GM12878 (cell line): ENCODE measurements around the gene SYNRG. TPM values are rescaled to one million over a fixed set of nuclear protein-coding genes. Genes with fewer than 3 reads are reported as not detected.

Source experiments
- ATAC-seq: fragments of 200-7000 bp; cut with Tn5 transposase; 3 replicates; pipeline ENCODE4 v1.9.1; 2020; ENCODE audit warnings: mild to moderate bottlenecking, moderate library complexity
- BruUV-seq: library from RNA; stranded (reverse); fragments of 400-500 nt; replicated peaks from 2 replicates; lab custom pipeline; 2021; lab: Mats Ljungman, UMichigan
- CTCF ChIA-PET: fragments of 300-600 bp; sonication (Branson Sonifier 250); formaldehyde crosslinking; extraction: SDS; loops from one replicate; lab custom pipeline; 2021; ENCODE audit warnings: inconsistent platforms; lab: Yijun Ruan, JAX
- POLR2A ChIA-PET: fragments of 350-600 bp; formaldehyde crosslinking; extraction: SDS; loops from one replicate; lab custom pipeline; 2021; ENCODE audit warnings: inconsistent platforms; lab: Charles Lee
- RAD21 ChIA-PET: fragments of 300-600 bp; sonication (Branson Sonifier 250); formaldehyde crosslinking; loops from one replicate; lab custom pipeline; 2023; ENCODE audit warnings: antibody characterized with exemption; ENCODE audit not compliant: unreplicated experiment; lab: Charles Lee
- SMC1A ChIA-PET: fragments of 300-600 bp; sonication (Branson Sonifier 250); formaldehyde crosslinking; loops from one replicate; lab custom pipeline; 2023; ENCODE audit not compliant: unreplicated experiment, uncharacterized antibody; lab: Charles Lee
- DNase-seq: peaks from one replicate; pipeline ENCODE4 v3.0.0-alpha.2; 2011; ENCODE audit warnings: low read depth, low spot score
- FAIRE-seq: peaks from 3 replicates; lab custom pipeline; 2011; peaks lifted over from hg19 to GRCh38; lab: Jason Lieb, UNC
- H2AFZ ChIP-seq: 2 replicates; pipeline ENCODE4 v1.6.0; 2011; ENCODE audit warnings: low read depth, low read length, control low read depth; ENCODE audit not compliant: control insufficient read depth
- H3K27ac ChIP-seq: 2 replicates; pipeline ENCODE4 v1.5.1; 2011; ENCODE audit warnings: control low read depth; ENCODE audit not compliant: control insufficient read depth, insufficient read depth
- H3K27me3 ChIP-seq, 2 experiments: replicated peaks in 1 of 2; 2 replicates each; pipeline versions ENCODE4 v1.6.0 to v1.6.1; 2011; ENCODE audit warnings: low read length in 1 of 2; ENCODE audit not compliant: control insufficient read depth in 2 of 2, insufficient read depth in 2 of 2
- H3K36me3 ChIP-seq, 2 experiments: 2 replicates each; pipeline ENCODE4 v1.5.1; 2011; ENCODE audit warnings: low read length in 1 of 2; ENCODE audit not compliant: control insufficient read depth in 2 of 2, insufficient read depth in 2 of 2
- H3K4me1 ChIP-seq: 2 replicates; pipeline ENCODE4 v1.6.1; 2011; ENCODE audit warnings: mild to moderate bottlenecking, low read length, moderate library complexity, mixed read lengths; ENCODE audit not compliant: control insufficient read depth, insufficient read depth
- H3K4me2 ChIP-seq: 2 replicates; pipeline ENCODE4 v1.6.0; 2011; ENCODE audit warnings: control low read depth; ENCODE audit not compliant: control insufficient read depth, insufficient read depth
- H3K4me3 ChIP-seq: fragments of 200-600 bp; sonication (generic); 2 replicates; pipeline ENCODE4 v1.5.1; 2016
- H3K79me2 ChIP-seq: 2 replicates; pipeline ENCODE4 v1.6.0; 2011; ENCODE audit warnings: low read length; ENCODE audit not compliant: control insufficient read depth, insufficient read depth
- H3K9ac ChIP-seq: 2 replicates; pipeline ENCODE4 v1.8.0; 2011; ENCODE audit warnings: low read length, control low read depth, mixed read lengths; ENCODE audit not compliant: control insufficient read depth, insufficient read depth
- H3K9me3 ChIP-seq: replicated peaks from 3 replicates; pipeline ENCODE4 v1.5.1; 2011; ENCODE audit warnings: mild to moderate bottlenecking, low read length; ENCODE audit not compliant: control insufficient read depth, insufficient read depth
- H4K20me1 ChIP-seq: 2 replicates; pipeline ENCODE4 v1.6.0; 2011; ENCODE audit not compliant: control insufficient read depth, insufficient read depth
- ATF7 ChIP-seq: fragments of 450-650 bp; IDR thresholded peaks from 2 replicates; pipeline ENCODE4 v1.6.1; 2016; ENCODE audit warnings: low read depth, mild to moderate bottlenecking
- BRCA1 ChIP-seq: IDR thresholded peaks from 2 replicates; pipeline ENCODE4 v1.6.1; 2011; ENCODE audit warnings: low read depth, low read length, improper control_type of control experiment
- CEBPB ChIP-seq, 2 experiments: fragments of 150-350 bp in 1 of 2; IDR thresholded peaks; 2 replicates each; pipeline ENCODE4 v1.6.1; 2012 to 2014; ENCODE audit warnings: low read depth in 2 of 2, low read length in 2 of 2, borderline replicate concordance in 1 of 2, inconsistent platforms in 1 of 2
- CREM ChIP-seq: IDR thresholded peaks from 2 replicates; pipeline ENCODE4 v1.6.1; 2014; ENCODE audit warnings: antibody characterized with exemption, low read depth
- FOXK2 ChIP-seq: fragments of 450-650 bp; IDR thresholded peaks from 2 replicates; pipeline ENCODE4 v1.6.1; 2017; ENCODE audit warnings: mild to moderate bottlenecking, moderate library complexity
- HDAC6 ChIP-seq: fragments of 200-600 bp; sonication (generic); IDR thresholded peaks from one replicate; pipeline ENCODE4 v1.8.0; 2017; ENCODE audit warnings: antibody characterized with exemption; ENCODE audit not compliant: unreplicated experiment
- IRF3 ChIP-seq: fragments of 450-650 bp; IDR thresholded peaks from 2 replicates; pipeline ENCODE4 v1.6.1; 2014; ENCODE audit warnings: mild to moderate bottlenecking
- MAX ChIP-seq: IDR thresholded peaks from 2 replicates; pipeline ENCODE4 v1.6.1; 2012; ENCODE audit warnings: low read depth, low read length, improper control_type of control experiment
- RFX5 ChIP-seq: IDR thresholded peaks from 2 replicates; pipeline ENCODE4 v1.6.1; 2011; ENCODE audit warnings: low read depth, low read length, improper control_type of control experiment
- SMC3 ChIP-seq: IDR thresholded peaks from 2 replicates; pipeline ENCODE4 v1.6.1; 2011; ENCODE audit warnings: low read length, improper control_type of control experiment, borderline replicate concordance
- TARDBP ChIP-seq: IDR thresholded peaks from 2 replicates; pipeline ENCODE4 v1.6.1; 2016; ENCODE audit warnings: borderline replicate concordance
- TBL1XR1 ChIP-seq: IDR thresholded peaks from 2 replicates; pipeline ENCODE4 v1.6.1; 2012; ENCODE audit warnings: low read depth, low read length, improper control_type of control experiment
- ZBED1 ChIP-seq: IDR thresholded peaks from 2 replicates; pipeline ENCODE4 v1.6.1; 2016; ENCODE audit warnings: borderline replicate concordance
- ZBTB33 ChIP-seq: fragments of 450-650 bp; IDR thresholded peaks from 2 replicates; pipeline ENCODE4 v1.6.1; 2017; ENCODE audit warnings: mild to moderate bottlenecking
- ZNF207 ChIP-seq: fragments of 450-650 bp; IDR thresholded peaks from 2 replicates; pipeline ENCODE4 v1.6.1; 2014; ENCODE audit warnings: antibody characterized with exemption, mild to moderate bottlenecking, borderline replicate concordance
- WGBS: methylation state at CpG from one replicate; pipeline ENCODE4 v1.1.6; 2016; ENCODE audit warnings: low lambda C conversion rate; ENCODE audit not compliant: insufficient replicate concordance, insufficient coverage; ENCODE audit errors: missing lambda C conversion rate; 5-methylcytosine and 5-hydroxymethylcytosine counted together
- in situ Hi-C: fragments of 300-500 bp; cut with MboI; formaldehyde crosslinking; loops from 9 replicates; pipeline ENCODE4 v1.14.3; 2018; ENCODE audit warnings: mixed read lengths
- intact Hi-C: fragments of 100-400 bp; cut with micrococcal nuclease; formaldehyde crosslinking; loops from one replicate; pipeline ENCODE4 v1.14.2; 2022; ENCODE audit not compliant: unreplicated experiment
- polyA plus RNA-seq, 11 experiments: library from polyadenylated mRNA; depleted of rRNA in 4 of 11; unstranded in 6 of 11; stranded (reverse) in 5 of 11; fragments of >200 nt; fragmentation: Nextera tagmentation in 4 of 11; fragmentation: Illumina TruSeq in 1 of 11; extraction: Ambion mirVana in 4 of 11; extraction: Trizol in 1 of 11; gene quantifications; 1 replicate in 1 of 11; 2 replicates in 10 of 11; pipeline versions ENCODE4 v1.2.1 to v1.2.3, GENCODE V29; 2011 to 2016; ENCODE audit warnings: inconsistent platforms in 2 of 11, missing spikeins in 2 of 11, low read depth in 1 of 11
- total RNA-seq, 4 experiments: library from RNA; depleted of rRNA in 3 of 4; stranded (reverse); fragments of >200 nt in 3 of 4; fragmentation: Illumina TruSeq in 1 of 4; extraction: Trizol in 1 of 4; gene quantifications; 2 replicates each; pipeline versions ENCODE4 v1.2.1 to v1.2.3, GENCODE V29; 2013 to 2021

Gene SYNRG
- total and polyA plus RNA-seq, 10 of the 15 experiments (the other 5 are each of a cell fraction or from before 2014, with no cell fraction given) = 5.2 to 40.4 (median 26.7) TPM

GRCh38 chr17:37521821-37522220 is 87.4 kb downstream of the SYNRG start:
- BruUV-seq = no TSS peak
- SMC1A ChIA-PET = interaction anchor here (0.6 to 1.0 kb wide), 2 partner anchors 13 to 156 kb away, joined by 3 read pairs; no protein-coding TSS in a partner anchor

GRCh38 chr17:37520174-37520573 is 89.0 kb downstream of the SYNRG start:
- Histone ChIP-seq H4K20me1 (no peaks in the 10 kb centered on the region), H3K27me3 (no peaks in the 10 kb centered on the region), H2AFZ (no peak overlapping the region), H3K4me1 (no peaks in the 10 kb centered on the region), H3K36me3 (peaks cover 9 to 27% of the 10 kb centered on the region in 2 experiments), H3K4me3 (no peak overlapping the region), H3K4me2 (no peak overlapping the region), H3K9ac (no peak overlapping the region), H3K79me2 (no peaks in the 10 kb centered on the region), H3K9me3 (no peaks in the 10 kb centered on the region), H3K27ac (no peak overlapping the region)
- in situ Hi-C loops = loop anchor here (5.0 to 25.0 kb wide), 2 partner anchors 272 to 867 kb away; no protein-coding TSS in a partner anchor
- ChIA-PET RAD21 (no interaction called here), CTCF (interaction anchor here (0.8 to 1.8 kb wide), 2 partner anchors 13 to 147 kb away, joined by 3 to 5 read pairs; no protein-coding TSS in a partner anchor), POLR2A (no interaction called here), SMC1A (no interaction called here)
- FAIRE-seq (no peak), DNase-seq (no peak), ATAC-seq (no peak)
- intact Hi-C loops = loop anchor here (10.0 kb wide), 1 partner anchor 185 kb away; no protein-coding TSS in a partner anchor
- 88% methylated on average over 8 of the region's 8 CpGs for WGBS
- BruUV-seq = no TSS peak
- TF ChIP-seq ZBED1 (no peak), SMC3 (no peak), MAX (no peak), CEBPB (IDR thresholded peaks at IDR 0.05; ENCODE audit: borderline replicate concordance in 1 of 2, low read depth in 2 of 2, low read length in 2 of 2) (no peak), FOXK2 (no peak), CREM (no peak), RFX5 (no peak), ATF7 (no peak), TARDBP (no peak), HDAC6 (no peak), TBL1XR1 (no peak), ZBTB33 (no peak), ZNF207 (no peak), IRF3 (no peak)

More at GRCh38 chr17:37521821-37522220, 87.4 kb downstream of the SYNRG start:
- intact Hi-C loops (loop anchor here (10.0 kb wide), 1 partner anchor 183 kb away; no protein-coding TSS in a partner anchor), in situ Hi-C loops (loop anchor here (5.0 to 25.0 kb wide), 2 partner anchors 270 to 865 kb away; no protein-coding TSS in a partner anchor)
- no peak for TF ChIP-seq BRCA1
- WGBS = 98% methylated on average over 5 of the region's 5 CpGs
- ChIA-PET RAD21 (interaction anchor here (1.0 kb wide), 1 partner anchor 269 kb away, joined by 4 read pairs; no protein-coding TSS in a partner anchor), POLR2A (no interaction called here), CTCF (interaction anchor here (1.0 to 1.8 kb wide), 2 partner anchors 48 to 149 kb away, joined by 3 to 5 read pairs; no protein-coding TSS in a partner anchor)
- FAIRE-seq = no peak
- DNase-seq = no peak
- Histone ChIP-seq H3K4me1 (no peaks in the 10 kb centered on the region), H3K9ac (no peak overlapping the region), H3K9me3 (no peaks in the 10 kb centered on the region), H3K79me2 (no peaks in the 10 kb centered on the region), H4K20me1 (no peaks in the 10 kb centered on the region), H3K4me2 (no peak overlapping the region), H3K27me3 (no peaks in the 10 kb centered on the region), H2AFZ (no peak overlapping the region), H3K4me3 (no peak overlapping the region), H3K27ac (no peak overlapping the region), H3K36me3 (peaks cover 9 to 21% of the 10 kb centered on the region in 2 experiments)
- no peak for ATAC-seq
